Sigmoid colon (tissue), 4 donors: ENCODE measurements around the gene PARL.

Experiments used
- CTCF ChIP-seq, 4 experiments: fragments of 450-650 bp in 3 of 4; fragments of 200-600 bp in 1 of 4; IDR thresholded peaks; one replicate each; pipeline ENCODE4 v1.5.1; 2016 to 2019; ENCODE audit warnings: antibody characterized with exemption in 4 of 4, mild to moderate bottlenecking in 3 of 4, moderate library complexity in 2 of 4
- EP300 ChIP-seq, 4 donors: sonication (generic); formaldehyde crosslinking; IDR thresholded peaks; one replicate each; pipeline ENCODE4 v1.6.1; 2017; ENCODE audit warnings: antibody characterized with exemption in 4 of 4

GRCh38 chr3:183779896-183780465, 104.7 kb downstream of the PARL start:
- TF ChIP-seq CTCF (IDR thresholded peaks at IDR 0.05) (no peak), EP300 (IDR thresholded peaks at IDR 0.05) (no peak)
